DND-41 (cell line): ENCODE results near the gene CD34.
A peak's percentile ranks its signal among the peaks of the same experiment; 100 is the strongest.

ENCODE experiments used
- ATAC-seq: fragments of 200-7000 bp; cut with Tn5 transposase; 3 replicates; pipeline ENCODE4 v1.9.1; 2021; ENCODE audit warnings: low read depth; ENCODE audit not compliant: insufficient read depth
- DNase-seq: peaks from one replicate; pipeline ENCODE4 v3.0.0-alpha.2; 2020
- H2AFZ ChIP-seq: 2 replicates; pipeline ENCODE4 v1.6.0; 2012; ENCODE audit warnings: low read depth, low read length
- H3K27ac ChIP-seq: 2 replicates; pipeline ENCODE4 v1.5.1; 2012; ENCODE audit warnings: low read length, inconsistent platforms
- H3K27me3 ChIP-seq: fragments of 200-600 bp; sonication (generic); 2 replicates; pipeline ENCODE4 v1.6.0; 2012; ENCODE audit warnings: low read length, mild to moderate bottlenecking, inconsistent platforms; ENCODE audit not compliant: insufficient read depth, poor library complexity
- H3K36me3 ChIP-seq: 2 replicates; pipeline ENCODE4 v1.5.1; 2012; ENCODE audit warnings: low read length, inconsistent platforms; ENCODE audit not compliant: insufficient read depth
- H3K4me1 ChIP-seq: 2 replicates; pipeline ENCODE4 v1.5.1; 2012; ENCODE audit warnings: mild to moderate bottlenecking, low read length; ENCODE audit not compliant: insufficient read depth
- H3K4me2 ChIP-seq: 2 replicates; pipeline ENCODE4 v1.6.0; 2012; ENCODE audit warnings: mild to moderate bottlenecking, moderate library complexity, low read length, inconsistent platforms; ENCODE audit not compliant: insufficient read depth
- H3K4me3 ChIP-seq, 2 experiments: fragments of 200-600 bp in 1 of 2; shearing (Covaris generic) in 1 of 2; 2 replicates each; pipeline ENCODE4 v1.5.1; 2012 to 2016; ENCODE audit warnings: inconsistent platforms in 2 of 2, low read length in 2 of 2, mild to moderate bottlenecking in 2 of 2, low read depth in 1 of 2, moderate library complexity in 1 of 2
- H3K79me2 ChIP-seq: 2 replicates; pipeline ENCODE4 v1.6.0; 2012; ENCODE audit warnings: low read length, inconsistent platforms; ENCODE audit not compliant: insufficient read depth
- H3K9ac ChIP-seq: 2 replicates; pipeline ENCODE4 v1.6.0; 2012; ENCODE audit warnings: low read depth, mild to moderate bottlenecking, inconsistent platforms, low read length, moderate library complexity
- H3K9me3 ChIP-seq: 2 replicates; pipeline ENCODE4 v1.5.1; 2012; ENCODE audit warnings: low read length, moderate library complexity, mild to moderate bottlenecking, inconsistent platforms; ENCODE audit not compliant: insufficient read depth, severe bottlenecking
- H4K20me1 ChIP-seq: 2 replicates; pipeline ENCODE4 v1.6.0; 2012; ENCODE audit warnings: low read length; ENCODE audit not compliant: insufficient read depth
- CTCF ChIP-seq: IDR thresholded peaks from 2 replicates; pipeline ENCODE4 v1.5.1; 2012; ENCODE audit warnings: borderline replicate concordance, low read length, moderate library complexity, mild to moderate bottlenecking; ENCODE audit not compliant: poor library complexity, severe bottlenecking; ENCODE audit errors: extremely low read depth
- EZH2 ChIP-seq: IDR thresholded peaks from 3 replicates; pipeline ENCODE4 v1.6.1; 2012; ENCODE audit warnings: borderline replicate concordance, low read depth, mild to moderate bottlenecking, moderate library complexity, low read length, inconsistent platforms; ENCODE audit not compliant: severe bottlenecking

Gene CD34

GRCh38 chr1:207852576-207853371, 58.2 kb downstream of the CD34 start:
- ATAC-seq (no peak), DNase-seq (no peak)
- peaks cover 92% of the 10 kb centered on the region for H4K20me1 ChIP-seq
- no peak overlapping the region for H2AFZ ChIP-seq
- H3K9me3 ChIP-seq: no peaks in the 10 kb centered on the region
- peak overlapping the region; percentile 21 for H3K27ac ChIP-seq
- H3K4me2 ChIP-seq: no peak overlapping the region
- H3K36me3 ChIP-seq: peaks cover 84% of the 10 kb centered on the region
- no peak overlapping the region for H3K9ac ChIP-seq
- no peaks in the 10 kb centered on the region for H3K27me3 ChIP-seq
- H3K79me2 ChIP-seq: peaks cover 100% of the 10 kb centered on the region
- no peak overlapping the region for H3K4me3 ChIP-seq
- TF ChIP-seq EZH2: no peak
- no peak for TF ChIP-seq CTCF
- H3K4me1 ChIP-seq: peaks cover 33% of the 10 kb centered on the region

GRCh38 chr1:207851696-207852095, 59.2 kb downstream of the CD34 start:
- H3K36me3 ChIP-seq: peaks cover 80% of the 10 kb centered on the region
- peaks cover 92% of the 10 kb centered on the region for H4K20me1 ChIP-seq
- H3K4me2 ChIP-seq: no peak overlapping the region
- no peak for TF ChIP-seq CTCF
- no peak for TF ChIP-seq EZH2
- no peaks in the 10 kb centered on the region for H3K9me3 ChIP-seq
- H2AFZ ChIP-seq: no peak overlapping the region
- peak overlapping the region; percentile 36; the same call in 1 of the 2 replicates for H3K27ac ChIP-seq
- H3K27me3 ChIP-seq: no peaks in the 10 kb centered on the region
- no peak overlapping the region for H3K9ac ChIP-seq
- peaks cover 100% of the 10 kb centered on the region for H3K79me2 ChIP-seq
- ATAC-seq (no peak), DNase-seq (no peak)
- peaks cover 25% of the 10 kb centered on the region for H3K4me1 ChIP-seq
- H3K4me3 ChIP-seq: no peak overlapping the region

- no peak overlapping the region for H3K9ac ChIP-seq
- H3K36me3 ChIP-seq: peaks cover 78% of the 10 kb centered on the region
- DNase-seq (no peak), ATAC-seq (no peak)
- H3K4me3 ChIP-seq: no peak overlapping the region
- H2AFZ ChIP-seq: no peak overlapping the region
- peaks cover 100% of the 10 kb centered on the region for H3K79me2 ChIP-seq
- H4K20me1 ChIP-seq: peaks cover 92% of the 10 kb centered on the region
- H3K27ac ChIP-seq: peak overlapping the region; percentile 36
- H3K4me2 ChIP-seq: no peak overlapping the region
- H3K4me1 ChIP-seq: peaks cover 16% of the 10 kb centered on the region
- H3K27me3 ChIP-seq: no peaks in the 10 kb centered on the region
- H3K9me3 ChIP-seq: no peaks in the 10 kb centered on the region
- TF ChIP-seq CTCF: no peak
- TF ChIP-seq EZH2: no peak
Observed at GRCh38 chr1:207850621-207851407, 60.1 kb downstream of the CD34 start.
